Activated naive CD4-positive, alpha-beta T cell treated with anti-CD3 and anti-CD28 coated beads for 36 hours (primary cell): ENCODE measurements around the gene EOMES. TPM values are rescaled to one million over a fixed set of nuclear protein-coding genes. Genes with fewer than 3 reads are reported as not detected.

Experiments
- CTCF ChIA-PET: fragments of 350-600 bp; sonication (Branson Sonifier 250); formaldehyde crosslinking; loops from one replicate; lab custom pipeline; 2021; ENCODE audit warnings: antibody characterized with exemption; lab: Charles Lee
- DNase-seq: peaks from one replicate; pipeline ENCODE4 v3.0.0-alpha.2; 2020
- H3K27ac Mint-ChIP-seq: one replicate; pipeline ENCODE4 v1.8.0; 2021; ENCODE audit warnings: mild to moderate bottlenecking, mixed read lengths
- H3K27me3 Mint-ChIP-seq: one replicate; pipeline ENCODE4 v1.8.0; 2021; ENCODE audit warnings: low read depth, mixed read lengths
- H3K36me3 Mint-ChIP-seq: one replicate; pipeline ENCODE4 v1.8.0; 2021; ENCODE audit warnings: low read depth, mixed read lengths
- H3K4me1 Mint-ChIP-seq: one replicate; pipeline ENCODE4 v1.8.0; 2021; ENCODE audit warnings: low read depth, mixed read lengths
- H3K4me3 Mint-ChIP-seq: one replicate; pipeline ENCODE4 v1.8.0; 2021; ENCODE audit warnings: mild to moderate bottlenecking, moderate library complexity, mixed read lengths
- H3K9me3 Mint-ChIP-seq: one replicate; pipeline ENCODE4 v1.8.0; 2021; ENCODE audit warnings: mixed read lengths
- intact Hi-C: fragments of 100-400 bp; cut with micrococcal nuclease; formaldehyde crosslinking; loops from one replicate; pipeline ENCODE4 v1.15.1; 2023
- total RNA-seq, 2 experiments: library from RNA; stranded (reverse); gene quantifications; one replicate each; pipeline ENCODE4 v1.2.3, GENCODE V29; 2021

Gene EOMES
- total RNA-seq, 2 experiments from 2014 or later = 0.12 to 0.14 TPM

DNA sequence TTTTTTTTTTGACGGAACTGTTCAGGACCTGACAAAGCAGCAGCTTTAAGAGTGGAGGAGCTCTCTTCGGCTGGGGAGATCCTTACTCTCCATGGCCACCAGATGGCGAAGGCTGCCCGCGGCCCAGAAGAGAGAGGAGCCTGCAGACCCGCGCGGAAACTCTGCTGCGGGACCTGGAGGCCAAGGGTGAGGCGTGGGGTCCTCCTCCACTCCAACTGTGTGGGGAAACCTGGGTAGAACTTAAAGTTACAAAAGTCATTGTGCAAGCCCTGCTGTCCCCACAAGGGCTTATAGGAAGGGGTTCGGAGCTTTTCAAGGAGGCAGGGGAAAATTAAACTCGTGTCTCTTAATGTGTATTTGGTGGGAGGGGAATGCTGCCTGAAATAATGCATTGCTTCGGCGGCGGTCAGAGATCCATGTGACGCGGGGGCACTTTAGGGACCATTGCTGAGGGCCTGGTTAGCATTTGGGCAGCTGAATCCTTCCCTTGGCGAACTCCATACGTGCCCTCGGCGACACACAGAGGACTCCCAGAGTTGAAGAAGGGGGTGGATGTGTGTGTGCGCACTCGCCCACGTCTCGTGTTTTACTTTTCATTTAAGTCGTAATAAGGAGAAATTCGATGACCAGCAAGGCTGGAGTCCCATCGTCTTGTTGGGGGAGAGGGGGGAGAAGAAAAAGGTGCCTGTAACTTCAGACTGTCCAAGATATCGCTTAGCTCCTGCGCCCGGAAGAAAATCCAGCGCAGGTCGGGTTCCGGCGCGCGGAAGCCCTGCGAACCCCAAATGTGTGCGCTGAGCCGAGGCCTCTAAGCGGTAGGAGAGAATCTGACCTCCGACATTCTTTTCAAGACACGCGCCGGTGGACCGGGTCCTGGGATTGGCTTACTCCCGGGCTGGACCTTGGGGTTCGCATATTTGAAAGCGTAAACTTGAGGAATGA is 9.7 kb downstream of the EOMES start:
- no peak overlapping the region for H3K27ac Mint-ChIP-seq

DNA sequence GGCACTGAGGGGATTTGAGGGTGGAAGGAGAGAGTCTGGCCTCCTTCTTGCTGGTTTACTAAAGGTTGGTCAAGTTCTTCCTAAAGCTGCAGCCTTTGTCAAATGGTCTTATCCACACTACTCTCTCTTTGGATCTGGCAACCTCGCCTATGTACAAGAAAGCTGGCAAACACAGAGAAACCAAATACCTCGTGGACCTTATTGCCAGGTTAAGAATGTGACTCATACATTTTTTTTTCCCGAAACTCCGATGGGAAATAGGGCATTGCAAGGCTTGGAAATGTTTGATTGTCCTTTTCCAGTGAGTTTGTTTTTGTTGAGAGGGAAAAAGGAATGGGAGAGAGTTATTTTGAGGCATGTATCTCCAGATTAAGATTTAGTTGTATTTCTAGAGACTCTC is 13.9 kb downstream of the EOMES start:
- Mint-ChIP-seq H3K4me1 (peaks cover 3% of the 10 kb centered on the region), H3K9me3 (no peaks in the 10 kb centered on the region), H3K4me3 (no peak overlapping the region), H3K36me3 (no peaks in the 10 kb centered on the region), H3K27ac (no peak overlapping the region), H3K27me3 (peaks cover 23% of the 10 kb centered on the region)
- intact Hi-C loops = no loop called here
- no peak for DNase-seq
- CTCF ChIA-PET = interaction anchor here (0.5 to 1.3 kb wide), 4 partner anchors 13 to 934 kb away, joined by 3 read pairs; no protein-coding TSS in a partner anchor

More for the DNA sequence above, 9.7 kb downstream of the EOMES start:
- H3K27me3 Mint-ChIP-seq = peaks cover 49% of the 10 kb centered on the region
- CTCF ChIA-PET = interaction anchor here (0.6 to 2.9 kb wide), 26 partner anchors 10 to 637 kb away, joined by 3 to 43 read pairs (median 4); partner anchors contain the start of genes AZI2, EOMES and ZCWPW2
- DNase-seq = peak; percentile 81
- H3K9me3 Mint-ChIP-seq = no peaks in the 10 kb centered on the region
- intact Hi-C loops = loop anchor here (1.0 to 5.0 kb wide), 9 partner anchors 10 to 635 kb away; partner anchors contain the start of genes AZI2, CMC1, EOMES and SLC4A7
- peak overlapping the region; percentile 93 for H3K4me3 Mint-ChIP-seq
- no peaks in the 10 kb centered on the region for H3K36me3 Mint-ChIP-seq
- peaks cover 19% of the 10 kb centered on the region for H3K4me1 Mint-ChIP-seq

DNA sequence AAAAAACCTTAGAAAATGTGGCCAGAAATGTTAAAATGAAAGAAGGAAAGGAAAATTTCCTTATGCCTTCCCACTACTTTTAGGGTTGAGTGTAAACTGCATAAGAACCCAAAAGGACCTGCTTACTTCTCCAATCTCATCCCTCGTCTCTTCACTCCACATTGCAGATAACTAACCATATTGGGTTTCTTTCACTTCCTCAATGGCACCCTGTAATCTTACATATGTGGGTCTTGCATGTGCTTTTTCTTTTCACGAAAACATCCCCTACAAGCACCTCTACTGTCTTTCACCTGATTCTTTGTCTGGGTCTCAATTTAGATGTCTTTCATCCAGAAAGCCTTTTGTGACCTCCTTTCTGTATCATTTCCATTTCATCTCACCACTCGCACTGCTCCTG is 23.1 kb downstream of the EOMES start:
- no peaks in the 10 kb centered on the region for H3K36me3 Mint-ChIP-seq
- H3K27ac Mint-ChIP-seq = no peak overlapping the region
- CTCF ChIA-PET = no interaction called here
- no peaks in the 10 kb centered on the region for H3K4me1 Mint-ChIP-seq
- intact Hi-C loops = no loop called here
- peaks cover 6% of the 10 kb centered on the region for H3K9me3 Mint-ChIP-seq
- no peaks in the 10 kb centered on the region for H3K27me3 Mint-ChIP-seq
- H3K4me3 Mint-ChIP-seq = no peak overlapping the region
- no peak for DNase-seq

DNA sequence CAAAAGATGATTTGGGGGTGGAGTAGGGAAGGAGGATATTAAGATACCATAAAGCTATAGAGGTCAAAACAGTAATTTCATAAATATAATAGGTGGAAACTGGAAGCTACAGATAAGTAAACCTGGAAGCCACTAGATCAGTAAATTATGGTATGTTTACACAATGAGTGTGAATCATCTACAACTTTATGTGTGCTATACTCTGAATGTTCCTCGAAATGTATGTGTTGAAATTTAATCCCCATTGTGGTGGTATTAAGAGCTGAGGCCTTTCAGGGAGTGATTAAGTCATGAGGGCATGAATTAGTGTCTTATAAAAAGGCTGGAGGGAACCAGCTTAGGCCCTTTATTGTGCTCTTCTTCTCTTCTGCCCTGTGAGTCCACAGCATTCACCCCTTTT is 25.2 kb downstream of the EOMES start:
- intact Hi-C loops = no loop called here
- Mint-ChIP-seq H3K4me1 (no peaks in the 10 kb centered on the region), H3K4me3 (no peak overlapping the region), H3K9me3 (peaks cover 6% of the 10 kb centered on the region), H3K27me3 (peaks cover 1% of the 10 kb centered on the region), H3K27ac (no peak overlapping the region), H3K36me3 (no peaks in the 10 kb centered on the region)
- CTCF ChIA-PET = no interaction called here
- DNase-seq = no peak

DNA sequence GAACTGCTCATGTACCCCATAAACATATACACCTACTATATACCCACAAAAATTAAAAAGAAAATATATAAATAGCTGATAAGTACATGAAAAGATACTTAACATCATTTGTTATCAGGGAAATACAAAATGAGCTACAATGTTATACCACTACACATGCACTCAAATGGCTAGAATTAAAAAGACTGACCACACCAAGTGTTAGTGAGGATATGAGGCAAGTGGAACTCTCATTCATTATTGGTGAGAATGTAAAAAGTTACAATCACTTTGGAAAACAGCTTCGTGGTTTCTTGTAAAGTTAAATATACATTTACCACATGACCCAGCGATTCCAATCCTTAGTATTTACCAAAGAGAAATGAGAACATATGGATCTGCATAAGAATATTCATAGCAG is 26.5 kb downstream of the EOMES start:
- intact Hi-C loops = no loop called here
- no peaks in the 10 kb centered on the region for H3K4me1 Mint-ChIP-seq
- CTCF ChIA-PET = interaction anchor here (0.7 to 1.0 kb wide), 4 partner anchors 13 to 561 kb away, joined by 3 to 5 read pairs (median 3); no protein-coding TSS in a partner anchor

DNA sequence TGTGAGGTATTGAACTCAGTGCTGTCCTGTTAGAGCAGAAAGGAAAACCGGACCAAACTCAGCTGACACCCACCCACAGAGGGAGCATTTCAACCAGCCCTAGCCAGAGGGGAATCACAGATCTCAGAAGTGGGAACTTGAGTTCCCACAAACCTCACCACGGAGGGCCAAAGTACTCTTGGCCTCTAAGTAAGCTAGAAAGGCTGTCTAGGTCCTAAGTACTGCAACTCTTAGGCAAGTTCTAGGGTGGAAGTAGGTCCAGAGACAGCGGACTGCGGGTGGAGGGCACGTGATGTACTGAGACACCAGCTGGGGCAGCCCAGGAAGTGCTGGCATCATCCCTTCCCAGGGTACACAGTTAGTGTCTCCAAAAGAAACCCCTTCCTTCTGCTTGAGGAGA is 34.1 kb downstream of the EOMES start:
- Mint-ChIP-seq H3K4me1 (no peaks in the 10 kb centered on the region), H3K27ac (no peak overlapping the region), H3K9me3 (peaks cover 16% of the 10 kb centered on the region), H3K36me3 (no peaks in the 10 kb centered on the region), H3K4me3 (no peak overlapping the region), H3K27me3 (peaks cover 3% of the 10 kb centered on the region)
- CTCF ChIA-PET = no interaction called here
- intact Hi-C loops = no loop called here
- DNase-seq = no peak

More for the DNA sequence above, 26.5 kb downstream of the EOMES start:
- Mint-ChIP-seq H3K36me3 (no peaks in the 10 kb centered on the region), H3K27ac (no peak overlapping the region), H3K9me3 (peaks cover 13% of the 10 kb centered on the region), H3K4me3 (no peak overlapping the region), H3K27me3 (peaks cover 1% of the 10 kb centered on the region)
- DNase-seq = no peak

DNA sequence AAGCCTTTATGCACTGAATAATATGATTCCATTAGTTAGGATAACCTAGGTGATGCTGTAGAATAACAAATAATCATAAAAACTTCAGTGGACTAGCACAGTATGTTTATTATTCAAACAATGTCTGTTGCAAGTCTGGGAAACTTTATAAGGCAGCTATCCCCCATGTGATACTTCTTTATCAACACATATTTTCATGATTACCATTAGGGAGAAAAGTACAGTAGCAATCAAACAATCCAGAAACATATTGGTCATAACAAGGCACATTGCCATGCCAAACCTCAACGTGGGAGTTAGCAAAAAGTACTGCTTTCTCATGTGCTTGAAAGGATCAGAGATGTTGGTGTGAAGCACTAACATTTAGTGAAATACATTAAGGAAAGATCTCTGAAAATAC is 35.5 kb downstream of the EOMES start:
- Mint-ChIP-seq H3K9me3 (peaks cover 15% of the 10 kb centered on the region), H3K27me3 (peaks cover 2% of the 10 kb centered on the region), H3K27ac (no peak overlapping the region), H3K4me1 (no peaks in the 10 kb centered on the region), H3K4me3 (no peak overlapping the region), H3K36me3 (no peaks in the 10 kb centered on the region)
- CTCF ChIA-PET = no interaction called here
- intact Hi-C loops = no loop called here
- DNase-seq = no peak

DNA sequence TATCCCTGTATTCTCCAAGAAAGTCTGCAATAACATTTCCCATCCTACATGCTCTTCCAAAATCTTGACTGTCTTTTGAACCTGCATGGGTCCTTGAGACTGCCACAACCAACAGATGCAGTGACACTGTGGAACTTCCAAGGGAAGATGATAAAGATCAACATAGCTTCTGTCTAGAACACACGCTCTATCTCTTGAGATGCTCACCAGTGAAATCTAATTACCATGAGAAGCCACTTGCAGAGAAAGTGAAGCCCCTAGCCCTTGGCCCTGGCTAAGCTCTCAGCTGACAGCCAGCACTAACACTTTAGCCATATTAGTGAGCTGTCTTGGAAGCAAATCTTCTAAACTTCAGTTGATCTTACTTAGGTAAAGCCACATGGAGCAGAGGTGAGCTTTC is 36.6 kb downstream of the EOMES start:
- Mint-ChIP-seq H3K27me3 (peaks cover 4% of the 10 kb centered on the region), H3K27ac (no peak overlapping the region), H3K36me3 (no peaks in the 10 kb centered on the region), H3K9me3 (peaks cover 9% of the 10 kb centered on the region), H3K4me1 (peaks cover 9% of the 10 kb centered on the region), H3K4me3 (no peak overlapping the region)
- intact Hi-C loops = no loop called here
- DNase-seq = no peak
- CTCF ChIA-PET = interaction anchor here (0.7 kb wide), 1 partner anchor 13 kb away, joined by 3 read pairs; no protein-coding TSS in a partner anchor

DNA sequence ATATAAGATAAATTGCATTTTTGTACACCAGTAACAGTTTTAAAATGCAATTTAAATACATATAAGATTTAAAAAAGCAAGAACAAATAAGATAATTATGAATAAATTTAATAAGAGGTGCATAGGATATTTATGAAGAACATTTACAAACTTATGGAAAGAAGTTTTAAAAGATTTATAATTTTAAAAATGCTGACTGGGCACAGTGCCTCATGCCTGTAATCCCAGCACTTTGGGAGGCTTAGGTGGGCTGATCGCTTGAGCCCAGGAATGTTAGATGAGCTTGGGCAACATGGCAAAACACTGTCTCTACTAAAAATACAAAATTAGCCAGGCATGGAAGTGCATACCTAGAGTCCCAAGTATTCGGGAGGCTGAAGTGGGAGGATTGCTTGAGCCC is 37.8 kb downstream of the EOMES start:
- Mint-ChIP-seq H3K4me1 (peaks cover 9% of the 10 kb centered on the region), H3K27me3 (peaks cover 2% of the 10 kb centered on the region), H3K4me3 (no peak overlapping the region), H3K27ac (no peak overlapping the region), H3K9me3 (peaks cover 2% of the 10 kb centered on the region), H3K36me3 (no peaks in the 10 kb centered on the region)
- intact Hi-C loops = no loop called here
- no peak for DNase-seq
- CTCF ChIA-PET = no interaction called here

DNA sequence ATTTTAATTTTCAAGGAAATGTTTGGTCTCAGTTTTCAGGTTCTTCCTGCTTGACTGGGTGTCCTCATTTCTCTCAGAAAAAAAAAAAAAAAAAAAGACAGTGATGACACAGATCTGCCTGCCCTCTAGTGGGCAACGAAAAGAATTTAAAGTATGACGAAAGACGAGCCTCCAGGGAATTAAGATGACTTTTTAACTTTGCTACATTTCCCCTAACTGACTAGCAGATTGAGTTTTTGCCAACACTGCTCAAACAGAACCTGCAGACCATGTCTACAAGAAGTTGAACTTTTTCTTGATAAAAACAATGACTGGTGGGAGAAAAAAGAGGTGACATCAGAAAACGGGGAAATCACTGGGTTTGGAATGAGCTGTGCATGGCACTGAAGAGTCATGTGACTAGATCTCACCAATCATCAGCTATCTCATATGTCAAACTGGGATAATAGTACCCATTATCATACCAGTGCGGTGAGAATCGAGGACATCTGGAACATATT is 40.8 kb downstream of the EOMES start:
- peak overlapping the region; percentile 83 for H3K27ac Mint-ChIP-seq
- peak overlapping the region; percentile 73 for H3K4me3 Mint-ChIP-seq
- no peaks in the 10 kb centered on the region for H3K9me3 Mint-ChIP-seq
- H3K4me1 Mint-ChIP-seq = peaks cover 23% of the 10 kb centered on the region
- DNase-seq = peak; percentile 28
- H3K36me3 Mint-ChIP-seq = no peaks in the 10 kb centered on the region
- peaks cover 2% of the 10 kb centered on the region for H3K27me3 Mint-ChIP-seq
- intact Hi-C loops = loop anchor here (1.0 kb wide), 5 partner anchors 50 to 547 kb away; partner anchors contain the start of gene SLC4A7
- CTCF ChIA-PET = interaction anchor here (0.6 to 3.2 kb wide), 36 partner anchors 11 to 677 kb away, joined by 3 to 16 read pairs (median 4); partner anchors contain the start of gene SLC4A7

DNA sequence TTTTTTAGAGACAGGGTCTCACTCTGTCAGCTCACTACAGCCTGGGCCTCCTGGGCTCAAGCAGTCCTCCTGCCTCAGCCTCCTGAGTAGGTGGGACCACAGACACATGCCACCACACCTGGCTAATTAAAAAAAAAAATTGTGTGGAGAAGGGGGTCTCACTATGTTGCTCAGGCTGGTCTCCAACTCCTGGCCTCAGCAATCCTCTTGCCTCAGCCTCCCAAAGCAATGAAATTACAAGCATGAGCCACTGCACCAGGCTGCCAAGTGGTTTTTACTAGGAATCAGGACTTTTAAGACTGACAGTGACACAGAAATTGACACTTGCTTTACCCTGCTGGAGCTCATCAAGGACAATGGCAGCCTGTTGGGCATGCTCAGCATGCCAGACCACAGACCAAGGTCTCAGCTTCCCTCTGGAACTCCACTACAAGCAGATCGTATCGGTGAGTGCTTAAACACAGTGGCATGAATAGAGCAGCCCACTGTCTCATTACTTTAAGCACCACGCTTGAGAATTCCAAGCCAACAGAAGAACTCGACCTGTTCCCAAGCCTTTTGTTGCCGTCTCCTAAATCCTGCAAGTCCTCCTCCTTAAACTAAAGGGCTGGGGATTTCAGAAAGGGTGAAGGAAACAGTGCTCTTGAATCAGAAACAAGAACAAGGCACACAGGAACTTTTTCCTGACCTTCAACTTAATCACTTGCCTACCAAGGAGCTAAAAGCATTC is 41.4 kb downstream of the EOMES start:
- CTCF ChIA-PET = interaction anchor here (0.6 to 3.2 kb wide), 36 partner anchors 12 to 677 kb away, joined by 3 to 16 read pairs (median 4); partner anchors contain the start of gene SLC4A7
- Mint-ChIP-seq H3K4me1 (peaks cover 23% of the 10 kb centered on the region), H3K27me3 (peaks cover 2% of the 10 kb centered on the region), H3K9me3 (no peaks in the 10 kb centered on the region), H3K27ac (no peak overlapping the region), H3K4me3 (no peak overlapping the region), H3K36me3 (no peaks in the 10 kb centered on the region)
- no peak for DNase-seq
- intact Hi-C loops = loop anchor here (1.0 kb wide), 5 partner anchors 49 to 546 kb away; partner anchors contain the start of gene SLC4A7

DNA sequence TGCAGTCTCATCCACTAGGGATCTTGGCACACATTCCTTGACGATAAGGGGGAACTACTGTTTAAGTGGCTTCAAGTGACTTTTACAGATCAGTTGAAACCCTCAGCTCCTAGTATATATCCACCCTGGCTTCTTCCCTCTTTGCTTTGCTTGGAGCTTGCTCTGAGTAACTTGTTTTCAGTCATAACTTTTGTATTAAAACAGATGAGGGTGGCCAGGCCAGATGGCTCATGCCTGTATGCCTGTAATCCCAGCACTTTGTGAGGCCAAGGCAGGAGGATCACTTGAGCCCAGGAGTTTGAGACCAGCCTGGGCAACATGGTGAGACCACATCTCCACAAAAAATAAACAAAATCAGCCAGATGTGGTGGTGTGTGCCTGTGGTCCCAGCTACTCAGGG is 42.4 kb downstream of the EOMES start:
- no peaks in the 10 kb centered on the region for H3K36me3 Mint-ChIP-seq
- H3K27me3 Mint-ChIP-seq = peaks cover 2% of the 10 kb centered on the region
- CTCF ChIA-PET = interaction anchor here (1.0 to 3.2 kb wide), 9 partner anchors 22 to 368 kb away, joined by 3 to 16 read pairs (median 4); no protein-coding TSS in a partner anchor
- no peak overlapping the region for H3K4me3 Mint-ChIP-seq
- peaks cover 23% of the 10 kb centered on the region for H3K4me1 Mint-ChIP-seq
- no peak overlapping the region for H3K27ac Mint-ChIP-seq
- no peaks in the 10 kb centered on the region for H3K9me3 Mint-ChIP-seq
- no peak for DNase-seq
- intact Hi-C loops = no loop called here
